MM.1S (cell line): ENCODE data around the gene ICAM3.
"Not testable (repeated sequence)": the region's sequence is repeated elsewhere in the genome, so short reads cannot be mapped to it uniquely, and the experiment has no call there.

ENCODE experiments used
- DNase-seq: peaks from one replicate; pipeline ENCODE4 v3.0.0-alpha.2; 2015
- H2AFZ ChIP-seq: fragments of 300-600 bp; sonication (generic); 2 replicates; pipeline ENCODE4 v1.6.0; 2016; ENCODE audit warnings: antibody characterized with exemption, low read length
- H3F3A ChIP-seq: fragments of 300-600 bp; sonication (generic); 2 replicates; pipeline ENCODE4 v1.6.1; 2016; ENCODE audit warnings: mild to moderate bottlenecking, antibody characterized with exemption, low read length, moderate library complexity, mixed read lengths; ENCODE audit not compliant: insufficient read depth
- H3K27ac ChIP-seq: fragments of 300-600 bp; sonication (generic); 2 replicates; pipeline ENCODE4 v1.5.1; 2016; ENCODE audit warnings: mild to moderate bottlenecking, low read length
- H3K27me3 ChIP-seq: fragments of 300-600 bp; sonication (generic); replicated peaks from 2 replicates; pipeline ENCODE4 v1.6.0; 2016; ENCODE audit warnings: low read length; ENCODE audit not compliant: insufficient read depth
- H3K36me3 ChIP-seq: fragments of 300-600 bp; sonication (generic); replicated peaks from 2 replicates; pipeline ENCODE4 v1.6.1; 2016; ENCODE audit warnings: mild to moderate bottlenecking, low read length, mixed read lengths; ENCODE audit not compliant: insufficient read depth
- H3K4me1 ChIP-seq: fragments of 300-600 bp; sonication (generic); 2 replicates; pipeline ENCODE4 v1.6.1; 2016; ENCODE audit warnings: low read length, mixed read lengths
- H3K4me2 ChIP-seq: fragments of 300-600 bp; sonication (generic); 2 replicates; pipeline ENCODE4 v1.6.0; 2016; ENCODE audit warnings: low read depth, low read length
- H3K4me3 ChIP-seq: fragments of 300-600 bp; sonication (generic); 2 replicates; pipeline ENCODE4 v1.5.1; 2016; ENCODE audit warnings: low read length, mixed read lengths
- H3K79me2 ChIP-seq: fragments of 300-600 bp; sonication (generic); 2 replicates; pipeline ENCODE4 v1.6.1; 2016; ENCODE audit warnings: mixed run types, low read length, mixed read lengths
- H3K9ac ChIP-seq: fragments of 300-600 bp; sonication (generic); 2 replicates; pipeline ENCODE4 v1.6.1; 2016; ENCODE audit warnings: low read length, mixed read lengths
- H3K9me2 ChIP-seq: fragments of 300-600 bp; sonication (generic); replicated peaks from 2 replicates; pipeline ENCODE4 v1.6.1; 2016; ENCODE audit warnings: mild to moderate bottlenecking, low read length, mixed read lengths; ENCODE audit not compliant: insufficient read depth
- H3K9me3 ChIP-seq: fragments of 300-600 bp; sonication (generic); replicated peaks from 2 replicates; pipeline ENCODE4 v1.6.1; 2016; ENCODE audit warnings: mild to moderate bottlenecking, low read length, mixed read lengths; ENCODE audit not compliant: insufficient read depth
- H4K20me1 ChIP-seq: fragments of 300-600 bp; sonication (generic); 2 replicates; pipeline ENCODE4 v1.6.1; 2016; ENCODE audit warnings: mild to moderate bottlenecking, low read length, moderate library complexity, mixed read lengths; ENCODE audit not compliant: insufficient read depth
- CTCF ChIP-seq: fragments of 300-600 bp; sonication (generic); IDR thresholded peaks from 2 replicates; pipeline ENCODE4 v1.5.1; 2016; ENCODE audit warnings: antibody characterized with exemption, low read length, mixed read lengths
- EZH2 ChIP-seq: fragments of 300-600 bp; sonication (generic); optimal IDR thresholded peaks from 2 replicates; pipeline ENCODE3; 2017; ENCODE audit warnings: low read depth, mild to moderate bottlenecking, antibody characterized with exemption, low read length, mixed read lengths
- EZH2phosphoT487 ChIP-seq: fragments of 300-600 bp; sonication (generic); IDR thresholded peaks from 2 replicates; pipeline ENCODE4 v1.6.1; 2018; ENCODE audit warnings: antibody characterized with exemption, low read length

The ICAM3 gene

GRCh38 chr19:10380313-10381102 lies 41.1 kb upstream of the ICAM3 start, which contains the start of gene TYK2:
Gene TYK2 (minus strand): TSS chr19:10380572. CDS start chr19:10378406, 2,166 bp downstream.
- no peaks in the 10 kb centered on the region for H4K20me1 ChIP-seq
- H3K4me3 ChIP-seq: peak within 1 kb of the TSS; percentile 86
- peak within 1 kb of the TSS; percentile 39; the same call in 1 of the 2 replicates for H3K27ac ChIP-seq
- H3K4me1 ChIP-seq: peaks cover 5% of the 10 kb centered on the region
- no peak for TF ChIP-seq EZH2
- TF ChIP-seq CTCF: no peak
- no peak for TF ChIP-seq EZH2phosphoT487
- H3K79me2 ChIP-seq: peaks cover 18% of the 10 kb centered on the region
- peak within 1 kb of the TSS; percentile 99 for H2AFZ ChIP-seq
- no peaks in the 10 kb centered on the region for H3K36me3 ChIP-seq
- H3K9ac ChIP-seq: peak within 1 kb of the TSS; percentile 87
- no peaks in the 10 kb centered on the region for H3K27me3 ChIP-seq
- H3K4me2 ChIP-seq: peak within 1 kb of the TSS; percentile 98
- no peaks in the 10 kb centered on the region for H3K9me2 ChIP-seq
- H3K9me3 ChIP-seq: no peaks in the 10 kb centered on the region
- H3F3A ChIP-seq: no peaks in the 10 kb centered on the region
- DNase-seq: peak; percentile 99

- Histone ChIP-seq H3K9me3 (no peaks in the 10 kb centered on the region), H3K27ac (peak overlapping the region; percentile 36; the same call in 1 of the 2 replicates), H3K4me2 (peak overlapping the region; percentile 98), H3K4me3 (peak overlapping the region; percentile 86), H3K4me1 (peaks cover 5% of the 10 kb centered on the region), H3K36me3 (no peaks in the 10 kb centered on the region), H3K79me2 (peaks cover 18% of the 10 kb centered on the region), H3K27me3 (no peaks in the 10 kb centered on the region), H3K9ac (peak overlapping the region; percentile 87), H3K9me2 (no peaks in the 10 kb centered on the region), H3F3A (no peaks in the 10 kb centered on the region), H4K20me1 (no peaks in the 10 kb centered on the region), H2AFZ (peak overlapping the region; percentile 89)
- DNase-seq: no peak
- TF ChIP-seq EZH2 (no peak), EZH2phosphoT487 (no peak), CTCF (no peak)
These were observed 40.5 kb upstream of the ICAM3 start for GRCh38 chr19:10379880-10380312.

- H3K4me1 ChIP-seq: peaks cover 5% of the 10 kb centered on the region
- no peak overlapping the region for H3K4me2 ChIP-seq
- no peak for DNase-seq
- peaks cover 18% of the 10 kb centered on the region for H3K79me2 ChIP-seq
- H3F3A ChIP-seq: no peaks in the 10 kb centered on the region
- no peaks in the 10 kb centered on the region for H3K27me3 ChIP-seq
- H4K20me1 ChIP-seq: no peaks in the 10 kb centered on the region
- H2AFZ ChIP-seq: no peak overlapping the region
- no peak for TF ChIP-seq CTCF
- TF ChIP-seq EZH2phosphoT487: no peak
- no peak for TF ChIP-seq EZH2
- H3K27ac ChIP-seq: no peak overlapping the region
- no peak overlapping the region for H3K4me3 ChIP-seq
- H3K36me3 ChIP-seq: no peaks in the 10 kb centered on the region
- H3K9ac ChIP-seq: no peak overlapping the region
- H3K9me3 ChIP-seq: no peaks in the 10 kb centered on the region
- no peaks in the 10 kb centered on the region for H3K9me2 ChIP-seq
These were observed 38.7 kb upstream of the ICAM3 start for GRCh38 chr19:10378124-10378523.

GRCh38 chr19:10377140-10377640 lies 37.8 kb upstream of the ICAM3 start:
- not testable (repeated sequence) for H4K20me1 ChIP-seq, H3K4me3 ChIP-seq, H3K9ac ChIP-seq, H3K27ac ChIP-seq, H3K4me2 ChIP-seq, H2AFZ ChIP-seq, H3F3A ChIP-seq, H3K9me2 ChIP-seq, H3K27me3 ChIP-seq, H3K4me1 ChIP-seq, H3K36me3 ChIP-seq, DNase-seq, H3K9me3 ChIP-seq
- H3K79me2 ChIP-seq: peaks cover 18% of the 10 kb centered on the region
